Stimulated activated CD8-positive, alpha-beta memory T cell treated with anti-CD3 and anti-CD28 coated beads, Interleukin-15, amount 100 ng/mL, for 4 hours (primary cell): ENCODE results near the gene FREM2.

Experiments used
- DNase-seq, 2 donors: peaks; one replicate each; pipeline ENCODE4 v3.0.0-alpha.2; 2020; ENCODE audit warnings: low read depth in 2 of 2

FREM2 gene, protein sequence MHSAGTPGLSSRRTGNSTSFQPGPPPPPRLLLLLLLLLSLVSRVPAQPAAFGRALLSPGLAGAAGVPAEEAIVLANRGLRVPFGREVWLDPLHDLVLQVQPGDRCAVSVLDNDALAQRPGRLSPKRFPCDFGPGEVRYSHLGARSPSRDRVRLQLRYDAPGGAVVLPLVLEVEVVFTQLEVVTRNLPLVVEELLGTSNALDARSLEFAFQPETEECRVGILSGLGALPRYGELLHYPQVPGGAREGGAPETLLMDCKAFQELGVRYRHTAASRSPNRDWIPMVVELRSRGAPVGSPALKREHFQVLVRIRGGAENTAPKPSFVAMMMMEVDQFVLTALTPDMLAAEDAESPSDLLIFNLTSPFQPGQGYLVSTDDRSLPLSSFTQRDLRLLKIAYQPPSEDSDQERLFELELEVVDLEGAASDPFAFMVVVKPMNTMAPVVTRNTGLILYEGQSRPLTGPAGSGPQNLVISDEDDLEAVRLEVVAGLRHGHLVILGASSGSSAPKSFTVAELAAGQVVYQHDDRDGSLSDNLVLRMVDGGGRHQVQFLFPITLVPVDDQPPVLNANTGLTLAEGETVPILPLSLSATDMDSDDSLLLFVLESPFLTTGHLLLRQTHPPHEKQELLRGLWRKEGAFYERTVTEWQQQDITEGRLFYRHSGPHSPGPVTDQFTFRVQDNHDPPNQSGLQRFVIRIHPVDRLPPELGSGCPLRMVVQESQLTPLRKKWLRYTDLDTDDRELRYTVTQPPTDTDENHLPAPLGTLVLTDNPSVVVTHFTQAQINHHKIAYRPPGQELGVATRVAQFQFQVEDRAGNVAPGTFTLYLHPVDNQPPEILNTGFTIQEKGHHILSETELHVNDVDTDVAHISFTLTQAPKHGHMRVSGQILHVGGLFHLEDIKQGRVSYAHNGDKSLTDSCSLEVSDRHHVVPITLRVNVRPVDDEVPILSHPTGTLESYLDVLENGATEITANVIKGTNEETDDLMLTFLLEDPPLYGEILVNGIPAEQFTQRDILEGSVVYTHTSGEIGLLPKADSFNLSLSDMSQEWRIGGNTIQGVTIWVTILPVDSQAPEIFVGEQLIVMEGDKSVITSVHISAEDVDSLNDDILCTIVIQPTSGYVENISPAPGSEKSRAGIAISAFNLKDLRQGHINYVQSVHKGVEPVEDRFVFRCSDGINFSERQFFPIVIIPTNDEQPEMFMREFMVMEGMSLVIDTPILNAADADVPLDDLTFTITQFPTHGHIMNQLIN (N-terminal part only)

DNA sequence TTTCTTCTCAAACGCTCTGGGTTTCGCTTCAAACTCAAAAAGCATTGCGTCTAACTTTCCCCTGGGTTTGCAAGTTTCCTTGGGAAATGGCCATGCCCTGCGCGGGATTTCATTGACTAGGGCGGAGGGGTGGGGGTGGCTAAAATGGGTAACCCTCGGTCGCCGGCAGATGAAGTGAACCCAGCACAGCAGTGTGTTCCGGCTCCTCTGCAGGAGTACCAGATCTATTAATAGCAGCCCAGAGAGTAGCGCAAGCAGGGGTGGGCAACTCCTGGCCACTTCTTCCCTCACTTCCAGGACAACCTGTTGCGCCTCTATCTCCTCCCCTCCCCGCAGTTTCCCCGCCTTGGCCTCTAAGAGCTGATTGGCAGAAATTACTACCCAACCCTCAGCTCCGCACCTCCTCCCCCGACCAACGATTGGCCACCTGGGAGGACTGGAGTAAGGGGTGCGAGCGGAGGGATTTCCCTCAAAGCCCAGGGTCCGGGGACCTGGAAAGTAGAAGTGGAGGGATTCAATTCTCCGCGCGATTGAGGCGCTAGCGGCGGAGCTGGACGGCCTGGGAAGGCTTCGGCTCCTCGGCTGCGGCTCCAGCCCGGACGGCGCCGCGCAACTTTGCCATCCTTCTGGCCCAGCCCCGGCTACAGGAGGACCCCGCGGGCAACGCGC is at the start of gene FREM2:
FREM2 (plus strand) TSS at position 501 of the 669 bp plus-strand sequence. CDS start 268 bp downstream, outside the sequence.
- DNase-seq: no peak

DNA sequence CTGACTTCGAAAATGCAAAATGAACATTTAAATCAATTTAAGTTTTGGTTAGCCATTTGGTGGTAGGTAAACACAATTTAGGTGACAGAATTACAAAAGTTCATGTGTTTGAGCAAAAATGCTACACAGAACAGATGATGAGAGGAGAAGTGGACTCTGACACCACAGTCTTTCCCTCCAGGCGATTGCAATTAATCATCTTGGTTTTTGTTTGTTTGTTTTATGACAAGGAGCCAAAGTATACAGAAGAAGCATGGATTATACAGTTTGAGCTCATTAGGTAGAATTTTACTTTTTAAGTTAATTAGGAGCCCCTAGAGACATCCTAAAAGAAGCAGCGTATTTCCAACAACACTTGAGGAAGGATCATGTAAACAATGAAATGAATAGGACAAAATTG is 49.3 kb upstream of the FREM2 start:
- no peak for DNase-seq

DNA sequence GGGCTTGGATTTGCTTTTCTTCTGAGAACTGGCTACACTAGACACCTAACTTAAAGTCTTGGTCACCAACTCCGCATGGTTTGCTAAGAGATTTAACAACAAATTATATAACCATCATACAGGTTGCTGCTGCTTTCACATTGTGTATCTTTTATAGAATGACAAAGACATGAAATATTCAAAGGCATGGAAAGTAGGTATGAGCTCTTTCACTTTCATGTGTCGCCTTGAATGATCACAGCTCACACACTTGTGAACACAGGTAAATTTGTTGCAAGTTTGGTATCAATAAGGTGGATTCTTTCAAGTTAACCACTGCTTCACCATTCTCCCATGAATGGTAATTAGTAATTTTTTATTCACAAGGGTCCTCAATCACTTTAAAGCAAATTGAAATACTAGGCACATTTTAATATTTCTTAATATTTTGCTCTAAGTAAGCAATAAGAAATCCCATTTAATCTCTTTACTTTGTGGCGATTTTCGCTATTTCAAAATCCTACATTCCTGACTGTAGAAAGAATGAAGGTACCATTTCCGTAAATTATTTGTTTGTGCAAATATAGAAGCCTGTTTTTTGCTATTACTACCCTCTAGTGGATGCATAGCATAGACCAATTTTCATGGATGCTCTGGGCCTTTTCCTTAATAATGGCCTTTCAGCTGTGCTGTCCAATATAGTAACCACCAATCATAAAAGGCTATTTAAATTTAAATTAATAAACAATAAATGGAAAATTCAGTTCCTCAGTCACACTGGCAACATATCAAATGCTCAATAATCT is 45.5 kb upstream of the FREM2 start:
- no peak for DNase-seq

DNA sequence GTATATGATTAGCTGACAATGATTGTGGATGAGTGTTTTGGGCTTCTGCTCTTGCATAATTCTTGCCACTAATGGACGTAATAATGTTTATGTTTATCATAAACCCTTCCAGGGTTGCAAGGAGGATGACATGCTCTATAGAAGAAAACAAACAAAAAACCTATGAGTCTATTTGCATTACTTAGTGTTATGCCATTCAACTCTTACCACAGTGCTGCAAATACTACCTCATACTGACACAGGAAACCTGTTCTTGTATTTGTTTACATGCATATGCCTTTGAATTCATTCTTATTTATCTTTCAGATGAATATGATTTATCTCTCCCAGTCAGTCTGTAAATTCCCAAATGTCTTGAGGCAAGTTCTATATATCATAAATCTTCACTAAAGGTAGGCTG is 39.6 kb upstream of the FREM2 start:
- DNase-seq: no peak

DNA sequence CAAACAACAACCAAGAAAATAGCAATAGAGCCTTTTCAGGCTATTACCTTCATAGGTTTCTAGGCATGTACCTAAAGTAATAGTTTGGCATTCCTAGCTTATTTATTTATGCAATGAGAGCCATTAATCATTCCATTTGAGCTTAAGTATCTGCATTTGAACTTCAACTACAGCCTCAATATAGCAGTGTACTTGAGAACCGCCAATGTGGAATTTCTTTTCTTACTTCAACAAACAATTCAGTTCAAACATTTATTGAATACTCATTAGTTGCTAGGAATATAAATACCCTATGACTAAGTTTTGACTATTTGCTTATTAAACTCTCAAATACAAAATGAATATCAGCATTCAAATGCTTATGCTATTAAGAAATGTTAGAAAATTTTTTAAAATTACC is 38.0 kb upstream of the FREM2 start:
- DNase-seq: no peak

DNA sequence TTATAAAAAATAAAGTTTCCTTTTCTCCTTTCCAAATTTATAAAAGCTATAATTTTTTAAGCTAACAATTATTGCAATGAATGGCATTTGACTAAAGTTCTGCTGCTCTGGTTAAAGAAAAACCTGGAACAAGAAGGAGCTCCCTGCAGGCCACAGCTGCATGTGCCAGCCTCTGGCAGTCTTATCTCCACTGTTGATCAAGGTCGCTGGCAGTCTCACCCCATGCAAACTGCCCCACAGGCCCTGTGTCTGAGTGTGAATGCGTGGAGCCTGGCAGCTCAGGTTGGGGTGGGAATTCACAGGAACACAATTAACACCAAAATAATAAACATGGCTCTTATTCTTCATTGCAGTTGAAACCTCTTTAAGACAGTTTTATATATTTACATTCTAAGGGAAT is 30.2 kb upstream of the FREM2 start:
- DNase-seq: no peak

DNA sequence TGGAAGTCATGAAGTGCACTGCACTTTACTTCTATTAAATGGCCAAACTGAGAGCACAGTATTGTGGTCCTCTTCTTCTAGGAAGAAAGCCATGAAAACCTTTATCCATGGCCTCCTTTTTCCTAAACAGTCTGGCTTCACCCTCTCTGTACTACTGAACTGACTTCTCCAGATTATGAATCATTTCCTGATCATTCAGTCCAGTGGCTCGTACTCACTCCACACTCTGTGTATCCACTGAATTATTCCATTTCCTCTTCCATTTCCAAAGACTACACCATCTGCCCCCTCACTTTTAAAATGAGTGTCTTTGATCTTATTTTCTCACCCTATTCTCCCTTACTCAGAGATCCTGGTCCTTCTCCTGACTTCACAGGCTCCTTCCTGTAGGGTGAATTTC is 29.7 kb upstream of the FREM2 start:
- DNase-seq: no peak

DNA sequence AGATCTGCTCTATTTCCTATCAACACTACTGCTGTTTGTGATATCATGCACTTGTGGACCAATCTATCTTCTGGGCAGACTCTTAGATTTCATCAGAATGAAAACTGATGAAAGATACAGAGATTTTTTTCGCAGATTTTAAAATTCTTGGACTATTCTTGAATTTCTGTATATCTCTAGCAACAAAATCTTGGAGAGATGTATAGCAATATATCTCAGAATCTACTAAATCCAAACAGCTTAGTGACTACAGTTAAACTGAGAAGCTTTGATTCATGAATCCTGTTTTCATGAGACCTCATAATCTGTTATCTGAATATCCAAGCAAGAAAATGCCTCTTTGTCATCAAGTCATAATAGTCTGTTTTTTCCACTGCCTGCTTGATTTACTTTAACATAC is 28.0 kb upstream of the FREM2 start:
- DNase-seq: no peak

DNA sequence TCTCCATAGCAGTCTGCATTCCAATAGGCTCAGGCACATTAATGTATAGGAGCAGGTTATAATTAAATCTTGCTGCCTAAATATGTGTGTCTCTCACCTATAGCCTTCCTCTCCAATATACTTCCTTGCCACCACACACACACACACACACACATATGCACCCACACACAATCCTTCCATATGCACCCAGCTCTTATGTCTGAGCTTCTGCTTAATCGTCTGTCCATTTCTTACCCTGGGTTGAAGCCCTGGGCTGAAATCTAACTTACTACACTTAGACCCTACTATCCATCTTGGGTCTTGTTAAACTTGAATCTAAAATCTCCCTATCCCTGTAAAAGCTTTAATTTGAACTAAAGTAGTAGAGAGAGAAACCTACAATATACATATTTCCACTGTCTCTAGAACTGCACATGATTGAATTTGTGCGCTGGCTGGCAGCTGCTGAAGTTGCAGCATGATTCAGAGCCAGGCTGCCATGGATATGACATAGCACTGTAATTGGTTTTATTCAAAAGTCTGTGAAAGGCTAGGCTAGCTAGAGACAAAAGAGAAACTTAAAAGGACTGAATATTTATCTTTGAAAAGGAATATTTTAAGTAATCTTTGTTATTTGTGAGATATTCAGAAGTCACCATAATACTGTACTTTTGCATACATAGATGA is 25.7 kb upstream of the FREM2 start:
- no peak for DNase-seq

DNA sequence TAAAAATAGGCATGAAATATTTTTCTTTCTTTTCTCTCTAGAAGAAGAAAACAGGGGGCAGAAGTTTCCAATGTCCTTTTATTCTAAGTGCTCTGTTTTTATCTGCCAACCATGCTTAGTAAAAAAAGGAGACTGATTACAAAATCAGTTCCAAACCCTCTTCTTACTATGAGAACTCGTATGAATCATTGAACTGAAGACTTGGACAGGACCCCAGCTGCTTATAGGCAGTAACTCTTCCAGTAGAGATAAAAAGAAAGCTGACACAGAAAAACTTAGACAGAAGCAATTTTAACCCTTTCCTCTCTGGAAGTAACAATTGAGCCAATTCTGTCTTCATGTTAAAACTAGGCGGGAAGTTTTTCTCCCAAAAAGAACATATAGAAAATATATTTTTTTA is 24.5 kb upstream of the FREM2 start:
- no peak for DNase-seq

DNA sequence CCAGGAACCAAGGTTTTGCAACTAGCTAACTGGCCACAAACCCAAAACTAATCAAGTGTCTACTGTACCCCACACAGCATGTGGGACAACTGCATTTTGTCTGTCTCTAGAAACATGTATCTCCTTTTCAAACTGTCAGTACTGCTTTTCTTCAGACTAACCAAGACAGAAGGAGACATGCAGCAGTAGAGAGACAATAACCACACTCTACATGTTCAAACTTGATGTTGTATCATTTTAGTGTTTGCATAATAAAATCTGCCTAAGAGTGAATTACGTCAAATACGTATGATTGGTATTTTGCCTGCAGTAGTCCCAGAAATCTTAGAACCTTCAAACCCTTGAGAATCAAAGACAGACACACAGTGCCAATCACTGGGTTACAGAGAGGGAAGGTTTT is 22.0 kb upstream of the FREM2 start:
- DNase-seq: no peak

DNA sequence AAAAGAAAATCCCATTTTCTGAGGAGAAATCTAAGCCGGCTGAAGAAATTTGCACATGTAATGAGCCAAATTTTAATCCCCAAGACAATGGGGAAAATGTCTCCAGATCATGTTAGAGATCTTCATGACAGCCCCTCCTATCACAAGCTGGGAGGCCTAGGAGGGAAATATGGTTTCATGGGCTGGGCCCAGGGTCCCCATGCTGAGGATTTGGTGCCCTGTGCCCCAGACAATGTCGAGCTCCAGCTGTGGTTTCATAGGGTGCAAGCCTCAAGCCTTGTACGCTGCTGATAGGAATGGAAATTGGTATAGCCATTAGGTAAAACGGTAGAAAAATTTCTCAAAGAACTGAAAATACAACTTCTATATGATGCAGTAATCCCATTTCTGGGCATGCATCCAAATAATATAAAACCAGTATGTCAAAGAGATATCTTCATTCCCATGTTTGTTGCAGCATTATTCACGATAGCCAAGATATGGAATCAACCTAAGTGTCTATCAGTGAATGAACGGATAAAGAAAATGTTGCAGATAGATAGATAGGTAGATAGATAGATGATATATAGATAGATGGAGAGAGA is 19.3 kb upstream of the FREM2 start:
- DNase-seq: no peak

DNA sequence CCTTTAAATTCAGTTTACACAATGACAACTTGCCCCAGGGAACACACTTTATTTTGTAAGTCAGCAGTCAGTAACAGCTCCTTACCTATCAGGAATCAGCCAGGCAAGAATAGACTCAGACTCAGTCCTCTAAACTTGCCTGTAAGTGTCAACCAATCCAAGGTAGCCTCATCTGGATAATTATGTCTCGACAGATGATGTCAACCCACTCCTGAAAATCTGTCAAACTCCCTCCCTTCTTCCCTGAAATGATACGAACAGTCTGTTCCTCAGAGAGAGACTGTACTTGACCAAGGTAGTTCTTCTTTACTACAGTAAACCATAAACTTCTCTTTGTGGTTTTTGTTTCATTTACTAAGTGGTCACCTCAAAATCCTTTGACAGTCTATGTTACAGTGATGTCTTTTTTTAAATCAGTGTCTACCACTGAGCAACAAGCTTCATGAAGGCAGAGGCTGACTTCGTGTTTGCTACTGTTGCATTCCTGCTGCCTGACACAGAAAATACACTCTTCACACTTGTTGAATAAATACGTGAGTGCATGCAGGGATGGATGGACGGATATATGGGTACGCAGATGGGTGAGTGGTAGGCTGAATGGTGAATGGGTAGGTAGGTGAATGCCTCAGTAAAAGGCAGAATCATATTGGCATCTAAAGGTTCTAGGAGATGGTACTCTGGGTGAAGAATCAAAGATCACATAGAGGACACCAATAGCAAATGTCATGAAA is 17.5 kb upstream of the FREM2 start:
- no peak for DNase-seq

DNA sequence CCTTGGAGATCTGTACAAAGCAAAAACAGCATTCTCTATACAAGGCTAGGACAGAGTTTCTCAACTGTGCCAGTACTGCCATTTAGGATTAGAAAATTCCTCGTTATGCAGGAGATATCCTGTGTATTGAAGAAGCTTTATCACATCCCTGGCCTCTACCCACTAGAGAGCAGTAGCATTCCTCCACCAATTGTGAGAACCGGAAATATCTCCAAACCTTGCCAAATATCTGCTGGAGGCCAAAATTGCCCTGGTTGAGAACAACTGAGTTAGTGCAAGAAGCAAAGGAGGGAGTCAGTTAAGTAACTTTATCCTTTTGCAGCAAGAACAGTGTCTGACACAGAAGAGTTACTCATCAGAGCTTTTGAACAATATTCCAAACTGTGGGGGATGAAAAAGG is 16.2 kb upstream of the FREM2 start:
- no peak for DNase-seq

DNA sequence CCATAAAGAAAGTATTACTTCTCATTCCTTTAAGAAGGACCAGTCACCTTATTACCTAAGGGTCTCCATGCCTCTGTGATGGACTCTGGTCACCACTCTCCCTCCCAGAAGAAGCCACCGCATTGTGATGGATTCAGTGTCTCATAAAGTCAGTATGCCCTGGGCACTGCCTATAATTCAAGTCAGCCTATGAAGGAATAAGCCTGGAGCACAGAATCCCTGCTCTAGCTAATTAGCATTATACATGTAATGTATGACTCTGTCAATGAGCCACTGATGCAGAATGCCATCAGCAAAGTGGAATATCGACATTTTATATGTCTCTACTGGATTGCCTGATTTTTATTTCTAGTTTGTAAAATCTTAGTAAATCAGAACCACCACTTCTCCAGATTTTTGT is 14.9 kb upstream of the FREM2 start:
- DNase-seq: no peak

DNA sequence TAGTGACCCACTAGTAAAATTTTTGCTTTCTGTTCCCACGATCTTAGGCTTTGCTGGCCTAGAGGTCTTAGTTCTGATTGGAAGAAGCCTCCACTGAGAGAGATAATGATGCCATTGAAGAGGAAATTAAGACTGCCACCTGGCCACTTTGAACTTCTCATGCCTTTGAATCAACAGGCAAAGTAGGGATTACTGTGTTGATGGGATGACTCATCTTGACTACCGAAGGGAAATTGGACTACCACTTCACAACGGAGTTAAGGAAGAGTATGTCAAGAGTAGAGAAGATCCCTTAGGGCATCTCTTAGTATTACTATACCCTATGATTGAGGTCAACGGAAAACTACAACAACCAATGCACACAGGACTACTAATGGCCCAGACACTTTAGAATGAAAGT is 12.7 kb upstream of the FREM2 start:
- no peak for DNase-seq

DNA sequence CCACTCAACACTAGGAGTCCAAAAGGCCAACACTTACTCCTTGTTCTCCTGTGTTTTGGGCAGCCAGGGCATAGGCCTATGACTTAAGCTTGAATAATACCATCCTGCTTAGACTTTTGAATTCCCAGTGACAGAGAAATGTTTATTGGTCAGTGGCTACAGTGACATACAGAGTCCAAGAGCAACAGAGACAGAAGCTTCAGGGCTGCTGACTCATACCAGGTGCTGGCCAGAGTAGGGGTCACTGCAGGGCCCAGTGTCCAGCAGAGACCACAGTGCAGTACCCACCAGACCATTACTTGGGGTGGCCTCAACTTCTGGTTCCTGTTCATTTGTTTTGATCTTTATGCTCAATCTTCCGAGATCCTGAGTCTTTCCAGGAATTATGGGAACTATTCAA is 6.0 kb upstream of the FREM2 start:
- DNase-seq: no peak

DNA sequence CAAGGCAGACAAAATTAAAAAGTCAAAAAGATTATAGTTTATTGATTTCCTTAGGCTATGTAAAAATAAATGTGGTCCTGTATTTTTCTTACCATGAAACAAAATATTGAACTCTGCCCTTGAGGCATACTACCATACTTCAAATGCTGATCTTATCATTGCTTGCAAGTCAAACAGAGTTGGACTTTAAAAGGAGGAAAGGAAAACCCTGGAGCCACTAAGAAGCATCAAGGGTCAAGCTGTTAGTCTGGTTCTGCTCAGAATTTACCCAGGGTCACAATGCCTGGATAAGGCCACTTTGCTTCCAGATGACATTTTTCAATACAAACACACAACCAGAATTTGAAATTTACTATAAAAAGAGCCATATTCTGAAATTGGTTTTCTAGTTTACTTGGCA is 2.2 kb upstream of the FREM2 start:
- DNase-seq: no peak

DNA sequence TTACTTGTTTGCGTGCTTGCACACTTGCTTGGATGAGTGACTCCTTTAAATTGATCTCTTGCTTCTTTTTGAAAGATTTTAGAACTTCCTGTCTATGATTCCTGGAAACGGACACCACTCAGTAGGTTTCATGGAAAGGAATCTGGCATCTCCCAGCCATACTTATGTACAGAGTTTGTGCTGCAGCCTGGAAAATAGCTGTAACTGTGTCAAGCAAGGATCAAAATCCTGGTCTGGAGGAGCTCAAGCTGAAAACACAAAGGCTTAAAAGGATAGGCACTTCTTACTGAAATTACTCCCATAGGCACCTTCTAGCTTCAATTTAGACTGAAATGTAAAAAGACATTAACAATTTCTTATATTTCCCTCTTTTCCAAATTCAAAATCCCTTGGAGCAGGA is 1.4 kb upstream of the FREM2 start:
- DNase-seq: no peak
